ENCODE data around the gene KCTD12. TPM values are rescaled to one million over a fixed set of nuclear protein-coding genes. Genes with fewer than 3 reads are reported as not detected.

Gene KCTD12
- polyA plus RNA-seq, 1 donor (not counting 4 experiments of a cell fraction or from before 2014, with no cell fraction given), result 18.9 TPM

DNA sequence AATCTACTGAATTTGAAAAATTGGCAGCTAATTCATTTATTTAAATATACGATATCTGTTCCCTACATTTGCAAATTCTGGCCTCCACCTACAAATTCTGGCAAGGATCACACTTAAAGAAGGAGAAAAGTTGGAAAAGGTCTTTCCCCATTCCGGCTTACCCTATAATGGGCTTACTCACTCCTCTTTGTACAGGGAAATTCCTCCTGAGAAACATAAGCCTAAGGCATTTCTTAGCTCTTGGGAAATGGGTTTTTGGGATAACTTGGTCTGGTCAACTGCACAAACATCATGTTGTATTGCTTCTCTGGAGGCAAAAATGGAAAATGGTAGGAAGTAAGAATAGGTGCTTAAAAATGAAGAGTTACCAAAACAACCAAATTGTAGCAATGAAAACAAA, 25.5 kb downstream of the KCTD12 start:
- Histone ChIP-seq H3K4me3 (ENCODE audit: control insufficient read depth in 2 of 3, extremely low read depth in 1 of 3, insufficient read depth in 2 of 3, low read depth in 1 of 3, low read length in 3 of 3) (no peak overlapping the region), H3K27me3 (ENCODE audit: control insufficient read depth, extremely low read depth, insufficient read depth, low read length) (no peaks in the 10 kb centered on the region), H3K79me2 (ENCODE audit: control insufficient read depth, insufficient read depth, low read length) (no peaks in the 10 kb centered on the region), H3K4me1 (ENCODE audit: control insufficient read depth, extremely low read depth, insufficient read depth, low read length) (peaks cover 17% of the 10 kb centered on the region), H4K20me1 (ENCODE audit: control insufficient read depth, extremely low read depth, insufficient read depth, low read length) (no peaks in the 10 kb centered on the region), H3K4me2 (ENCODE audit: control insufficient read depth, extremely low read depth, insufficient read depth, low read depth, low read length) (no peak overlapping the region), H3K9me1 (ENCODE audit: control insufficient read depth, extremely low read depth, insufficient read depth, low read length) (no peaks in the 10 kb centered on the region), H3K9me3 (ENCODE audit: control insufficient read depth, low read depth, low read length) (no peaks in the 10 kb centered on the region), H2AFZ (ENCODE audit: control insufficient read depth, low read length) (no peak overlapping the region), H3K27ac (ENCODE audit: control insufficient read depth, insufficient read depth, low read length) (peak overlapping the region; percentile 33), H3K9ac (ENCODE audit: control insufficient read depth, extremely low read depth, insufficient read depth, low read length) (no peak overlapping the region), H3K36me3 (ENCODE audit: control insufficient read depth in 2 of 2, extremely low read depth in 1 of 2, insufficient read depth in 2 of 2, low read length in 2 of 2) (no peaks in the 10 kb centered on the region)
- TF ChIP-seq, protein P1, sequence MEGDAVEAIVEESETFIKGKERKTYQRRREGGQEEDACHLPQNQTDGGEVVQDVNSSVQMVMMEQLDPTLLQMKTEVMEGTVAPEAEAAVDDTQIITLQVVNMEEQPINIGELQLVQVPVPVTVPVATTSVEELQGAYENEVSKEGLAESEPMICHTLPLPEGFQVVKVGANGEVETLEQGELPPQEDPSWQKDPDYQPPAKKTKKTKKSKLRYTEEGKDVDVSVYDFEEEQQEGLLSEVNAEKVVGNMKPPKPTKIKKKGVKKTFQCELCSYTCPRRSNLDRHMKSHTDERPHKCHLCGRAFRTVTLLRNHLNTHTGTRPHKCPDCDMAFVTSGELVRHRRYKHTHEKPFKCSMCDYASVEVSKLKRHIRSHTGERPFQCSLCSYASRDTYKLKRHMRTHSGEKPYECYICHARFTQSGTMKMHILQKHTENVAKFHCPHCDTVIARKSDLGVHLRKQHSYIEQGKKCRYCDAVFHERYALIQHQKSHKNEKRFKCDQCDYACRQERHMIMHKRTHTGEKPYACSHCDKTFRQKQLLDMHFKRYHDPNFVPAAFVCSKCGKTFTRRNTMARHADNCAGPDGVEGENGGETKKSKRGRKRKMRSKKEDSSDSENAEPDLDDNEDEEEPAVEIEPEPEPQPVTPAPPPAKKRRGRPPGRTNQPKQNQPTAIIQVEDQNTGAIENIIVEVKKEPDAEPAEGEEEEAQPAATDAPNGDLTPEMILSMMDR (optimal IDR thresholded peaks at IDR 0.05 in 1 of 3, IDR thresholded peaks at IDR 0.05 in 1 of 3, conservative IDR thresholded peaks at IDR 0.05 in 1 of 3; ENCODE audit: extremely low read depth in 1 of 3, insufficient read depth in 2 of 3, low read length in 3 of 3), result no peak
- TF ChIP-seq EZH2 (IDR thresholded peaks at IDR 0.05; ENCODE audit: low read length), result no peak
- dilution Hi-C loops (cut with MboI; ENCODE audit: extremely low pct_ligation_motif_present, low sequenced_read_pairs), result no loop called here
- DNase-seq (ENCODE audit: low read depth, low spot score) (no peak), FAIRE-seq (no peak)

DNA sequence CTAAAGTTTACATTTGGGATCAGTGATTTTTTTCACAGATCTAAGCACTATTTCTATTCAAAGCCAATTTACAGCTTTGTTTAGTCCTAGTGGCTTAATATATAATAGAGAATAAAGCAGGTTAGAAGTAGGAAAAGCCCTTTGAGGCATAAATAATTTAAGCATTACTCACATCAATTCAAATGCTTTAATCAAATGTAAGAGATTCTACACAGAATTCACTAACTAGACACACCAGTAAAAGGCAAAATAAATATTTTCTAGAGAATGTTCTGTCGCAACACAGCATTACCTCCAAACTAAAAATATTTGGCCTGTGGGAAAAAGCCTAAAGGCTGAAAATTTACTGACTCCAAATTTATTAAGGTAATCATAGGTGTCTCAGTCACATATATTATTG, 31.3 kb downstream of the KCTD12 start:
- H3K4me1 ChIP-seq (ENCODE audit: control insufficient read depth, extremely low read depth, insufficient read depth, low read length), result peaks cover 44% of the 10 kb centered on the region
- no peaks in the 10 kb centered on the region for H4K20me1 ChIP-seq (ENCODE audit: control insufficient read depth, extremely low read depth, insufficient read depth, low read length)
- no peak overlapping the region for H3K4me3 ChIP-seq (ENCODE audit: control insufficient read depth in 2 of 3, extremely low read depth in 1 of 3, insufficient read depth in 2 of 3, low read depth in 1 of 3, low read length in 3 of 3)
- H3K79me2 ChIP-seq (ENCODE audit: control insufficient read depth, insufficient read depth, low read length), result no peaks in the 10 kb centered on the region
- no peak for DNase-seq (ENCODE audit: low read depth, low spot score)
- no peak for TF ChIP-seq EZH2 (IDR thresholded peaks at IDR 0.05; ENCODE audit: low read length)
- TF ChIP-seq, protein P1 (optimal IDR thresholded peaks at IDR 0.05 in 1 of 3, IDR thresholded peaks at IDR 0.05 in 1 of 3, conservative IDR thresholded peaks at IDR 0.05 in 1 of 3; ENCODE audit: extremely low read depth in 1 of 3, insufficient read depth in 2 of 3, low read length in 3 of 3), result no peak
- no peaks in the 10 kb centered on the region for H3K9me3 ChIP-seq (ENCODE audit: control insufficient read depth, low read depth, low read length)
- dilution Hi-C loops (cut with MboI; ENCODE audit: extremely low pct_ligation_motif_present, low sequenced_read_pairs), result no loop called here
- H3K9me1 ChIP-seq (ENCODE audit: control insufficient read depth, extremely low read depth, insufficient read depth, low read length), result no peaks in the 10 kb centered on the region
- H3K9ac ChIP-seq (ENCODE audit: control insufficient read depth, extremely low read depth, insufficient read depth, low read length), result peak overlapping the region; percentile 9
- no peak overlapping the region for H2AFZ ChIP-seq (ENCODE audit: control insufficient read depth, low read length)
- H3K4me2 ChIP-seq (ENCODE audit: control insufficient read depth, extremely low read depth, insufficient read depth, low read depth, low read length), result peak overlapping the region; percentile 32
- H3K27ac ChIP-seq (ENCODE audit: control insufficient read depth, insufficient read depth, low read length), result peak overlapping the region; percentile 97
- H3K36me3 ChIP-seq (ENCODE audit: control insufficient read depth in 2 of 2, extremely low read depth in 1 of 2, insufficient read depth in 2 of 2, low read length in 2 of 2), result no peaks in the 10 kb centered on the region
- H3K27me3 ChIP-seq (ENCODE audit: control insufficient read depth, extremely low read depth, insufficient read depth, low read length), result no peaks in the 10 kb centered on the region
- no peak for FAIRE-seq
